Glutamatergic neuron (in vitro differentiated cells): ENCODE results near the gene OLAH. TPM values are rescaled to one million over a fixed set of nuclear protein-coding genes. Genes with fewer than 3 reads are reported as not detected.

Experiments used
- DNase-seq: peaks from one replicate; pipeline ENCODE4 v3.0.0; 2022
- H3K27ac Mint-ChIP-seq: one replicate; pipeline ENCODE4 v1.8.0; 2020; ENCODE audit warnings: mild to moderate bottlenecking, mixed read lengths, inconsistent platforms; ENCODE audit not compliant: unreplicated experiment
- H3K27me3 Mint-ChIP-seq: one replicate; pipeline ENCODE4 v1.8.0; 2020; ENCODE audit warnings: mild to moderate bottlenecking, moderate library complexity, mixed read lengths, inconsistent platforms; ENCODE audit not compliant: unreplicated experiment
- H3K36me3 Mint-ChIP-seq: one replicate; pipeline ENCODE4 v1.8.0; 2020; ENCODE audit warnings: mild to moderate bottlenecking, mixed read lengths, inconsistent platforms; ENCODE audit not compliant: unreplicated experiment
- H3K4me1 Mint-ChIP-seq: one replicate; pipeline ENCODE4 v1.8.0; 2020; ENCODE audit warnings: mild to moderate bottlenecking, low read depth, mixed read lengths, inconsistent platforms; ENCODE audit not compliant: unreplicated experiment
- H3K4me3 Mint-ChIP-seq: one replicate; pipeline ENCODE4 v1.8.0; 2020; ENCODE audit warnings: mild to moderate bottlenecking, mixed read lengths, inconsistent platforms; ENCODE audit not compliant: unreplicated experiment
- H3K9me3 Mint-ChIP-seq: one replicate; pipeline ENCODE4 v1.8.0; 2020; ENCODE audit warnings: mild to moderate bottlenecking, moderate library complexity, mixed read lengths, inconsistent platforms; ENCODE audit not compliant: unreplicated experiment
- CTCF ChIP-seq: fragments of 200-600 bp; sonication (generic); IDR thresholded peaks from one replicate; pipeline ENCODE4 v1.5.0; 2021; ENCODE audit not compliant: partially characterized antibody, unreplicated experiment
- total RNA-seq: library from RNA; stranded (reverse); fragmentation: NEBNext Ultra II Directional; extraction: Animal tissue kit (Norgen Biotek cat#: 25700); gene quantifications from one replicate; pipeline ENCODE4 v1.2.1, GENCODE V29; 2021; ENCODE audit not compliant: unreplicated experiment

The OLAH gene
- total RNA-seq, 1 donor from 2014 or later: not detected

- Mint-ChIP-seq H3K4me3 (no peak overlapping the region), H3K27ac (no peak overlapping the region), H3K4me1 (no peaks in the 10 kb centered on the region), H3K9me3 (peaks cover 2% of the 10 kb centered on the region), H3K27me3 (no peaks in the 10 kb centered on the region), H3K36me3 (no peaks in the 10 kb centered on the region)
- TF ChIP-seq CTCF: no peak
- DNase-seq: no peak
These were observed 16.0 kb upstream of the OLAH start for GRCh38 chr10:15027741-15028140.

GRCh38 chr10:15035385-15036301 is 8.1 kb upstream of the OLAH start:
- Mint-ChIP-seq H3K27me3 (peaks cover 2% of the 10 kb centered on the region), H3K4me1 (no peaks in the 10 kb centered on the region), H3K9me3 (peaks cover 5% of the 10 kb centered on the region), H3K36me3 (peaks cover 12% of the 10 kb centered on the region), H3K27ac (no peak overlapping the region), H3K4me3 (no peak overlapping the region)
- no peak for DNase-seq
- TF ChIP-seq CTCF: no peak

GRCh38 chr10:15037691-15038090 is 6.1 kb upstream of the OLAH start:
- TF ChIP-seq CTCF: no peak

GRCh38 chr10:15038416-15038815 is 5.3 kb upstream of the OLAH start:
- H3K4me3 Mint-ChIP-seq: no peak overlapping the region
- H3K27ac Mint-ChIP-seq: no peak overlapping the region
- no peaks in the 10 kb centered on the region for H3K4me1 Mint-ChIP-seq
- peaks cover 2% of the 10 kb centered on the region for H3K27me3 Mint-ChIP-seq
- no peak for DNase-seq
- no peak for TF ChIP-seq CTCF
- H3K9me3 Mint-ChIP-seq: peaks cover 5% of the 10 kb centered on the region
- H3K36me3 Mint-ChIP-seq: peaks cover 12% of the 10 kb centered on the region

More at GRCh38 chr10:15037691-15038090, 6.1 kb upstream of the OLAH start:
- Mint-ChIP-seq H3K27me3 (peaks cover 2% of the 10 kb centered on the region), H3K36me3 (peaks cover 12% of the 10 kb centered on the region), H3K4me3 (no peak overlapping the region), H3K9me3 (peaks cover 5% of the 10 kb centered on the region), H3K4me1 (no peaks in the 10 kb centered on the region), H3K27ac (no peak overlapping the region)
- DNase-seq: no peak

GRCh38 chr10:15045380-15045779 is 1.6 kb downstream of the OLAH start:
- Mint-ChIP-seq H3K36me3 (no peaks in the 10 kb centered on the region), H3K9me3 (no peaks in the 10 kb centered on the region), H3K4me3 (no peak overlapping the region), H3K27ac (no peak overlapping the region), H3K4me1 (no peaks in the 10 kb centered on the region), H3K27me3 (no peaks in the 10 kb centered on the region)
- DNase-seq: no peak
- TF ChIP-seq CTCF: no peak
